Measurements from ENCODE around the gene RILPL2. TPM values are rescaled to one million over a fixed set of nuclear protein-coding genes. Genes with fewer than 3 reads are reported as not detected.

The RILPL2 gene
- total and polyA plus RNA-seq, 2 of the 13 experiments (the other 11 are each of a cell fraction or from before 2014, with no cell fraction given), result 2.7 to 8.1 TPM

DNA sequence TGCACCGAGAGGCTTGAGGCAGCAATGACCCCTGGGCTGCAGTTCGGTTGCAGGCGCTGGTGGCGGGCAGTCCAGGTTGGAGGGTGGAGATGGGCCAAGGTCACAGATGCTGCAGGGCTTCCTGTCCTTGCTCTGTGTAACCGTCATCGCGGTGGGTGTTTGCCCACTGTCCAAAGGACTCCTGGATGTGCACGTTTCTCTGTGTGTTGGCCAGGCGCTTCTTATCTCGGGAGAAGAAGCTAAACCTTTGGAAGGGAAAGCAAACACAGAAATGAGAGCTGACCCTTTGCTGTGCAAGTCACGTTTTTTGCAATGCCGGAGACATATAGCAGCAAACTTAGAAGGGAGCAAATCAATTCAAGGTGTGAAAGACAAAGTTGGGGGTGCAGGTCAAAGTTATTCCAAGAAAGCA is 36.0 kb upstream of the RILPL2 start (continued):
- TF ChIP-seq PITX1 (CRISPR knock-in tag; IDR thresholded peaks at IDR 0.05) (peak; percentile 88), ZNF747 (CRISPR knock-in tag; IDR thresholded peaks at IDR 0.05; ENCODE audit: borderline replicate concordance) (peak; percentile 90; the same call in 1 of the 2 replicates), SNAPC5 (CRISPR knock-in tag; IDR thresholded peaks at IDR 0.05; ENCODE audit: borderline replicate concordance) (0 out of 2 replicates have a peak, but pooled peaks have one; percentile 51), FUBP1 (CRISPR knock-in tag; IDR thresholded peaks at IDR 0.05; ENCODE audit: borderline replicate concordance) (no peak), KDM2A (CRISPR knock-in tag; IDR thresholded peaks at IDR 0.05; ENCODE audit: borderline replicate concordance, low read depth) (peak; percentile 50; the same call in 1 of the 2 replicates), RXRB (CRISPR knock-in tag; IDR thresholded peaks at IDR 0.05; ENCODE audit: borderline replicate concordance) (peak; percentile 92), MEF2D (CRISPR knock-in tag; IDR thresholded peaks at IDR 0.05) (peak; percentile 67; the same call in 1 of the 2 replicates), KAT7 (CRISPR knock-in tag; IDR thresholded peaks at IDR 0.05; ENCODE audit: borderline replicate concordance) (no peak; the same call in 1 of the 2 replicates), POLR2AphosphoS5 (IDR thresholded peaks at IDR 0.05; ENCODE audit: low read depth, low read length) (no peak), GLI4 (CRISPR knock-in tag; IDR thresholded peaks at IDR 0.05; ENCODE audit: borderline replicate concordance) (no peak), MIXL1 (CRISPR knock-in tag; IDR thresholded peaks at IDR 0.05) (peak; percentile 71; the same call in 1 of the 2 replicates), ZBTB8A (CRISPR knock-in tag; IDR thresholded peaks at IDR 0.05; ENCODE audit: borderline replicate concordance, low read depth) (no peak), TGIF2 (CRISPR knock-in tag; IDR thresholded peaks at IDR 0.05) (no peak)
- TF ChIP-seq, protein P1, sequence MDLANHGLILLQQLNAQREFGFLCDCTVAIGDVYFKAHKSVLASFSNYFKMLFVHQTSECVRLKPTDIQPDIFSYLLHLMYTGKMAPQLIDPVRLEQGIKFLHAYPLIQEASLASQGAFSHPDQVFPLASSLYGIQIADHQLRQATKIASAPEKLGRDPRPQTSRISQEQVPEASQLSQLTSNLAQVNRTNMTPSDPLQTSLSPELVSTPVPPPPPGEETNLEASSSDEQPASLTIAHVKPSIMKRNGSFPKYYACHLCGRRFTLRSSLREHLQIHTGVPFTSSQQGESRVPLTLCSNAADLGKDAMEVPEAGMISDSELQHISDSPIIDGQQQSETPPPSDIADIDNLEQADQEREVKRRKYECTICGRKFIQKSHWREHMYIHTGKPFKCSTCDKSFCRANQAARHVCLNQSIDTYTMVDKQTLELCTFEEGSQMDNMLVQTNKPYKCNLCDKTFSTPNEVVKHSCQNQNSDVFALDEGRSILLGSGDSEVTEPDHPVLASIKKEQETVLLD (CRISPR knock-in tag; IDR thresholded peaks at IDR 0.05; ENCODE audit: low read depth), result peak; percentile 48; the same call in 1 of the 2 replicates
- TF ChIP-seq, protein P2, sequence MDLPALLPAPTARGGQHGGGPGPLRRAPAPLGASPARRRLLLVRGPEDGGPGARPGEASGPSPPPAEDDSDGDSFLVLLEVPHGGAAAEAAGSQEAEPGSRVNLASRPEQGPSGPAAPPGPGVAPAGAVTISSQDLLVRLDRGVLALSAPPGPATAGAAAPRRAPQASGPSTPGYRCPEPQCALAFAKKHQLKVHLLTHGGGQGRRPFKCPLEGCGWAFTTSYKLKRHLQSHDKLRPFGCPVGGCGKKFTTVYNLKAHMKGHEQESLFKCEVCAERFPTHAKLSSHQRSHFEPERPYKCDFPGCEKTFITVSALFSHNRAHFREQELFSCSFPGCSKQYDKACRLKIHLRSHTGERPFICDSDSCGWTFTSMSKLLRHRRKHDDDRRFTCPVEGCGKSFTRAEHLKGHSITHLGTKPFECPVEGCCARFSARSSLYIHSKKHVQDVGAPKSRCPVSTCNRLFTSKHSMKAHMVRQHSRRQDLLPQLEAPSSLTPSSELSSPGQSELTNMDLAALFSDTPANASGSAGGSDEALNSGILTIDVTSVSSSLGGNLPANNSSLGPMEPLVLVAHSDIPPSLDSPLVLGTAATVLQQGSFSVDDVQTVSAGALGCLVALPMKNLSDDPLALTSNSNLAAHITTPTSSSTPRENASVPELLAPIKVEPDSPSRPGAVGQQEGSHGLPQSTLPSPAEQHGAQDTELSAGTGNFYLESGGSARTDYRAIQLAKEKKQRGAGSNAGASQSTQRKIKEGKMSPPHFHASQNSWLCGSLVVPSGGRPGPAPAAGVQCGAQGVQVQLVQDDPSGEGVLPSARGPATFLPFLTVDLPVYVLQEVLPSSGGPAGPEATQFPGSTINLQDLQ (CRISPR knock-in tag; IDR thresholded peaks at IDR 0.05), result peak; percentile 81; the same call in 1 of the 2 replicates
- TF ChIP-seq, protein P3, sequence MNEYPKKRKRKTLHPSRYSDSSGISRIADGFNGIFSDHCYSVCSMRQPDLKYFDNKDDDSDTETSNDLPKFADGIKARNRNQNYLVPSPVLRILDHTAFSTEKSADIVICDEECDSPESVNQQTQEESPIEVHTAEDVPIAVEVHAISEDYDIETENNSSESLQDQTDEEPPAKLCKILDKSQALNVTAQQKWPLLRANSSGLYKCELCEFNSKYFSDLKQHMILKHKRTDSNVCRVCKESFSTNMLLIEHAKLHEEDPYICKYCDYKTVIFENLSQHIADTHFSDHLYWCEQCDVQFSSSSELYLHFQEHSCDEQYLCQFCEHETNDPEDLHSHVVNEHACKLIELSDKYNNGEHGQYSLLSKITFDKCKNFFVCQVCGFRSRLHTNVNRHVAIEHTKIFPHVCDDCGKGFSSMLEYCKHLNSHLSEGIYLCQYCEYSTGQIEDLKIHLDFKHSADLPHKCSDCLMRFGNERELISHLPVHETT (CRISPR knock-in tag; conservative IDR thresholded peaks at IDR 0.05), result 0 out of 2 replicates have a peak, but pooled peaks have one; percentile 32

Measured in HepG2 (cell line).